ENCODE measurements around the gene SUPT20HL2.
"Not testable (repeated sequence)": the region's sequence is repeated elsewhere in the genome, so short reads cannot be mapped to it uniquely, and the experiment has no call there.

DNA sequence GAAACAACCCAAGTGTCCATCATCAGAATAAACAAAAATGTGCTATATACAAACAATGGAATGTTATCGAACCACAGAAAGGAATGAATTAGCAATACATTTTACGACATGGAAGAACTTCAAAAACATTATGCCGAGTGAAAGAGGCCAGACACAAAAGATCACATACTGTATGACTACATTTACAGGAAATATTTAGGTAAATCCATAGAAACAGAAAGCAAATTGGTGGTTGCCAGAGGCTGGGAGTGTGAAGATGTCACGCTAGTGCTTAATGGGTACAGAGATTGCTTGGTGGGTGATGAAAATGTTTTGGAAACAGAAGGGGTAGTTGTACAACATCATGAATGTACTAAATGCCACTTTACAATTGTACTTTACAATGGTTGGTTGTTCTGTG, 5.1 kb downstream of the SUPT20HL2 start:
- not testable (repeated sequence) for TF ChIP-seq POLR2A (IDR thresholded peaks at IDR 0.05; ENCODE audit: low read length); GATA1 (IDR thresholded peaks at IDR 0.05; ENCODE audit: low read depth, low read length)
